HT-29 (cell line): ENCODE measurements around the gene SAP25. TPM values are rescaled to one million over a fixed set of nuclear protein-coding genes. Genes with fewer than 3 reads are reported as not detected.
"Not testable (repeated sequence)": the region's sequence is repeated elsewhere in the genome, so short reads cannot be mapped to it uniquely, and the experiment has no call there.

ENCODE experiments used
- DNase-seq: peaks from one replicate; pipeline ENCODE4 v3.0.0-alpha.2; 2015; ENCODE audit warnings: low spot score
- small RNA-seq: library from RNA; depleted of rRNA; stranded (forward); fragments of <200 nt; gene quantifications from one replicate; pipeline ENCODE3, GENCODE V24; 2014
- total RNA-seq: library from RNA; depleted of rRNA; stranded (reverse); fragments of >200 nt; shearing (Covaris generic); gene quantifications from 2 replicates; pipeline ENCODE4 v1.2.3, GENCODE V29; 2014; rRNA removed

Gene SAP25
- total RNA-seq, 1 experiment from 2014 or later = 1.5 TPM

DNA sequence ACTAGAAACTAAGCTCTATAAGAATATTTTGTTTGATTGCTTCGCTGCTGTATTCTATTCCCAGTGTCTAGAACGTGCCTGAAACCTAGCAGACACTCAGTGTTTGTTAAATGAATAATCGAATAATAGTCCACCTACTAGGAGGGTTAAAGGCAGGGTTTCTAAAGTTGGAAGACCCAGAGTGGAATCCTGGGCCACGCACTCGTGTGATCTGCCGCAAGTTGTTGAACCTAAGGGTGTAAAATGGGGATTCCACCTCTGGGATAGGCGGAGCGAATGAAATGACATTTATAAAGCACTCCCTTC, 35.4 kb downstream of the SAP25 start:
- DNase-seq = no peak

DNA sequence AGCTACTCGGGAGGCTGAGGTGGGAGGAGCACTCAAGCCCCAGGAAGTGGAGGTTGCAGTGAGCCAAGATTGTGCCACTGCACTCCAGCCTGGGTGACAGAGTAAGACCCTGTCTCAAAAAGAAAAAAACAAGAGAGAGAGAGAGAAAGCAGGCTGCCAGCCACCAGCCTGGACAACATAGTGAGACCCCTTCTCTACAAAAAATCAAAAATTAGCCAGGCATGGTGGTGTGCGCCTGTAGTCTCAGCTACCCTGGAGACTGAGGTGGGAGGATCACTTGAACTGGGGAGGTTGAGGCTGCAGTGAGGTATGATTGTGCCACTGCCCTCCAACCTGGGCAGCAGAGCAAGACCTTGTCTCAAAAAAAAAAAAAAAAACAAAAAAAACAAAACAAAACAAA, 37.0 kb downstream of the SAP25 start:
- not testable (repeated sequence) for DNase-seq

DNA sequence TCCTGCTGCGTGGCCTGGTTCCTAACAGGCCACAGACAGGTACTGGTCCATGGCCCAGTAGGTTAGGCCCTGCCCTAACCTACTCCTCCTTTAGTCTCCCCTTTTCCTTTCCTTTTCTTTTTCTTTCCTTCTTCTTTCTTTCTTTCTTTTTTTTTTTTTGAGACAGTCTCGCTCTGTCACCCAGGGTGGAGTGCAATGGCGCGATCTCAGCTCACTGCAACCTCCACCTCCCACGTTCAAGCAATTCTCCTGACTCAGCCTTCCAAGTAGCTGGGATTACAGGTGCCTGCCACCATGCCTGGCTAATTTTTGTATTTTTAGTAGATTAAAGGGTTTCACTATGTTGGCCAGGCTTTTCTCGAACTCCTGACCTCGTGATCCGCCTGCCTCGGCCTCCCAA, 37.7 kb downstream of the SAP25 start:
- DNase-seq = not testable (repeated sequence)

DNA sequence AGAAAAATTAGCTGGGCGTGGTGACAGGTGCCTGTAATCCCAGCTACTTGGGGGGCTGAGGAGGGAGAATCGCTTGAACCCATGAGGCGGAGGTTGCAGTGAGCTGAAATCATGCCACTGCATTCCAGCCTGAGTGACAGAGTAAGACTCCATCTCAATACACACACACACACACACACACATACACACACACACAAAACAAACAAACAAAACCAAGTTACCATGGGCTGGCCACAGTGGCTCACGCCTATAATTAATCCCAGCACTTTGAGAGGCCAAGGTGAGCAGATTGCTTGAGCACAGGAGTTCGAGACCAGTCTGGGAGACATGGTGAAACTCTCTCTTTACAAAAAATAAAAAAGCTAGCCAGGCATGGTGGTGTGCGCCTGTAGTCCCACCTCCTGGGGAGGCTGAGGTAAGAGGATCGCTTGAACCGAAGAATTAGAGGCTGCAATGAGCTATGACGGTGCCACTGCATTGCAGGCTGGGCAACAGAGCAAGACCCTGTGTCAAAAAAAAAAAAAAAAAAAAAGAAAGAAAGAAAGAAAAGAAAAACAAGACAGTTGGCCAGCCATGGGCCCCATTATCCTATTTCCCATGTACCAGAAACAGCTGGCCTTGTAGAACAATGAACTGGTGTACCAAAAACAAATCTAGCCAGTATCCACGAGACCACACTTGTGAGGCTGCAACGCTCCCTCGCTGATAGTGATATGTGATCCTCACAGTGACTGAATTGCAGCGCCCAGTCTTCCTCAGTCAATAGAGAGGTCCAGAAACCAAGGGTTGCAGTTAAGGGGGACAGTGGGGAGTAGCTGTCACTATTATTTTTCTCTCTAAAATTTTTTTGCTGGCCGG, 41.3 kb downstream of the SAP25 start:
- no peak for DNase-seq

DNA sequence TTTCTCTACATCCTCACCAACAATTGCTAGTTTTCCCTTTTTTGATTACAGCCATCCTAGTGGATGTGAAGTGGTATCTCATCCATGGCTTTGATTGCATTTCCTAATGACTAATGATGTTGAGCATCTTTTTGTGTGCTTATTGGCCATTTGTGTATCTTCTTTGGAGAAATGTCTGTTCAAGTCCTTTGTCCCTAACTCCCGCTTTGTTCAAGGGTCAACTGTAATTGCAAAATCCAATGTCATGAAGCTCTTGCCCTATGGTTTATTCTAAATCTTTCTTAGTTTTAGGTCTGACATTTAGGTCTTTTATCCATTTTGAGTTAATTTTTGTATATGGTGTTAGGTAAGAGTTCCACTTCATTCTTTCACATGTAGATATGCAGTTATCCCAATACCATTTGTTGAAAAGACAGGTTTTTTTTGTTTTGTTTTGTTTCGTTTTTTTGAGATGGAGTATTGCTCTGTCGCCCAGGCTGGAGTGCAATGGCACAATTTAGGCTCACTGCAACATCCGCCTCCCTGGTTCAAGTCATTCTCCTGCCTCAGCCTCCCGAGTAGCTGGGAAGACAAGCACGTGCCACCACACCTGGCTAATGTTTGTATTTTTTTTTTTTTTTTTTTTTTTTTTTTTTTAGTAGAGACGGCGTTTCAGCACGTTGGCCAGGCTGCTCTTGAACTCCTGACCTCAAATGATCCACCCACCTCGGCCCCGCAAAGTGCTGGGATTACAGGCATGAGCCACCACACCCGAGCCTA, 45.4 kb downstream of the SAP25 start:
- not testable (repeated sequence) for DNase-seq

DNA sequence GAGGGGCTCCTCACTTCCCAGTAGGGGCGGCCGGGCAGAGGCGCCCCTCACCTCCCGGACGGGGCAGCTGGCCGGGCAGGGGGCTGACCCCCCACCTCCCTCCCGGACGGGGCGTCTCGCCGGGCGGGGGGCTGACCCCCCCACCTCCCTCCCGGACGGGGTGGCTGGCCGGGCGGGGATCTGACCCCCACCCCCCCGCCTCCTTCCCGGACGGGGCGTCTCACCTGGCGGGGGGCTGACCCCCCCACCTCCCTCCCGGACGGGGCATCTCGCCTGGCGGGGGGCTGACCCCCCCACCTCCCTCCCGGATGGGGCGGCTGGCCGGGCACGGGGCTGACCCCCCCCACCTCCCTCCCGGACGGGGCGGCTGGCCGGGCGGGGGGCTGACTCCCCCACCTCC, 50.5 kb downstream of the SAP25 start:
- DNase-seq = not testable (repeated sequence)

Small RNA genes within 50 kb of the gene (small RNA-seq; reads per million reads assigned to genes)
- not detected for gene RN7SL416P
- not detected for gene SAP25

Other genes with a start within 250 kb of the SAP25 start
- 104 and 119 TPM in 2 replicates for gene PILRB, start 215.8 kb downstream of the SAP25 start, total RNA-seq
- gene PILRA, start 200.4 kb downstream of the SAP25 start, total RNA-seq = 2.1 TPM in 1 of 2 replicates, not detected in the other
- gene ZCWPW1, start 145.2 kb downstream of the SAP25 start, total RNA-seq = 0.76 and 1.0 TPM in 2 replicates
- gene MEPCE, start 144.1 kb downstream of the SAP25 start, total RNA-seq = 80.9 and 89.1 TPM in 2 replicates
- 102 and 110 TPM in 2 replicates for gene PPP1R35, start 137.4 kb downstream of the SAP25 start, total RNA-seq
- gene SPACDR, start 109.6 kb downstream of the SAP25 start, total RNA-seq = 0.21 and 0.64 TPM in 2 replicates
- gene TSC22D4, start 94.7 kb downstream of the SAP25 start, total RNA-seq = 102 and 123 TPM in 2 replicates
- gene NYAP1, start 90.0 kb downstream of the SAP25 start, total RNA-seq = 0.03 and 0.21 TPM in 2 replicates
- gene AGFG2, start 34.7 kb downstream of the SAP25 start, total RNA-seq = 29.8 and 30.4 TPM in 2 replicates
- 58.1 and 72.9 TPM in 2 replicates for gene LRCH4, start 12.2 kb upstream of the SAP25 start, total RNA-seq
- 0.29 and 0.36 TPM in 2 replicates for gene FBXO24, start 12.4 kb upstream of the SAP25 start, total RNA-seq
- gene PCOLCE, start 28.5 kb upstream of the SAP25 start, total RNA-seq = 4.7 and 5.2 TPM in 2 replicates
- 16.4 and 18.4 TPM in 2 replicates for gene MOSPD3, start 38.6 kb upstream of the SAP25 start, total RNA-seq
- gene TFR2, start 67.7 kb upstream of the SAP25 start, total RNA-seq = 1.2 and 1.7 TPM in 2 replicates
- gene ACTL6B, start 82.5 kb upstream of the SAP25 start, total RNA-seq = 0.13 TPM in 1 of 2 replicates, not detected in the other
- gene GNB2, start 99.8 kb upstream of the SAP25 start, total RNA-seq = 272 and 317 TPM in 2 replicates
- 44.6 and 46.9 TPM in 2 replicates for gene GIGYF1, start 120.3 kb upstream of the SAP25 start, total RNA-seq
- 222 and 231 TPM in 2 replicates for gene POP7, start 132.2 kb upstream of the SAP25 start, total RNA-seq
- gene EPO, start 146.6 kb upstream of the SAP25 start, total RNA-seq = not detected in 2 replicates
- not detected in 2 replicates for gene ZAN, start 159.7 kb upstream of the SAP25 start, total RNA-seq